HEK293T (cell line): ENCODE data around the gene KIF13A.

Source experiments
- CTCF ChIA-PET: fragments of 350-600 bp; formaldehyde crosslinking; extraction: SDS; loops from one replicate; lab custom pipeline; 2021; ENCODE audit warnings: antibody characterized with exemption, inconsistent platforms; lab: Yijun Ruan, JAX
- POLR2A ChIA-PET: fragments of 350-600 bp; formaldehyde crosslinking; extraction: SDS; loops from one replicate; lab custom pipeline; 2020; ENCODE audit warnings: antibody characterized with exemption, inconsistent platforms; lab: Yijun Ruan, JAX
- DNase-seq: peaks from one replicate; pipeline ENCODE4 v3.0.0; 2012; ENCODE audit warnings: mixed read lengths; ENCODE audit errors: extremely low spot score
- ARNT ChIP-seq: fragments of 450-650 bp; IDR thresholded peaks from 2 replicates; pipeline ENCODE4 v1.6.1; 2017; ENCODE audit warnings: mild to moderate bottlenecking
- BHLHE40 ChIP-seq: fragments of 450-650 bp; IDR thresholded peaks from 2 replicates; pipeline ENCODE4 v1.6.1; 2016; ENCODE audit warnings: mild to moderate bottlenecking, moderate library complexity, borderline replicate concordance
- CTBP1 ChIP-seq: fragments of 450-650 bp; IDR thresholded peaks from 2 replicates; pipeline ENCODE4 v1.6.1; 2016; ENCODE audit warnings: borderline replicate concordance
- ELF4 ChIP-seq: fragments of 450-650 bp; IDR thresholded peaks from 2 replicates; pipeline ENCODE4 v1.6.1; 2017; ENCODE audit warnings: antibody characterized with exemption
- FOXA1 ChIP-seq: fragments of 450-650 bp; IDR thresholded peaks from 2 replicates; pipeline ENCODE4 v1.6.1; 2016; ENCODE audit warnings: mild to moderate bottlenecking
- FOXK2 ChIP-seq: fragments of 450-650 bp; IDR thresholded peaks from 2 replicates; pipeline ENCODE4 v1.6.1; 2016; ENCODE audit warnings: mild to moderate bottlenecking
- FOXM1 ChIP-seq: fragments of 450-650 bp; IDR thresholded peaks from 2 replicates; pipeline ENCODE4 v1.6.1; 2017; ENCODE audit warnings: mild to moderate bottlenecking, borderline replicate concordance
- HDGF ChIP-seq: fragments of 450-650 bp; IDR thresholded peaks from 2 replicates; pipeline ENCODE4 v1.6.1; 2017; ENCODE audit warnings: antibody characterized with exemption, borderline replicate concordance
- L3MBTL2 ChIP-seq: fragments of 450-650 bp; conservative IDR thresholded peaks from 2 replicates; pipeline ENCODE4 v1.6.1; 2016; ENCODE audit warnings: mild to moderate bottlenecking
- LEF1 ChIP-seq: fragments of 450-650 bp; IDR thresholded peaks from 2 replicates; pipeline ENCODE4 v1.6.1; 2017; ENCODE audit warnings: mild to moderate bottlenecking, borderline replicate concordance
- NFRKB ChIP-seq: fragments of 450-650 bp; IDR thresholded peaks from 2 replicates; pipeline ENCODE4 v1.6.1; 2016; ENCODE audit warnings: mild to moderate bottlenecking, moderate library complexity
- SP1 ChIP-seq: fragments of 450-650 bp; IDR thresholded peaks from 2 replicates; pipeline ENCODE4 v1.6.1; 2017
- SUZ12 ChIP-seq: fragments of 450-650 bp; IDR thresholded peaks from 2 replicates; pipeline ENCODE4 v1.6.1; 2016; ENCODE audit warnings: mild to moderate bottlenecking
- TARDBP ChIP-seq: fragments of 450-650 bp; IDR thresholded peaks from 2 replicates; pipeline ENCODE4 v1.6.1; 2016
- ZNF384 ChIP-seq: fragments of 450-650 bp; IDR thresholded peaks from 2 replicates; pipeline ENCODE4 v1.6.1; 2016
- TF ChIP-seq, protein P1 (sequence below): fragments of 450-650 bp; IDR thresholded peaks from 2 replicates; pipeline ENCODE4 v1.6.1; 2016

Gene KIF13A

GRCh38 chr6:17988422-17988944 is 1.0 kb upstream of the KIF13A start:
- ChIA-PET CTCF (interaction anchor here (0.6 kb wide), 1 partner anchor 41 kb away, joined by 4 read pairs; no protein-coding TSS in a partner anchor), POLR2A (interaction anchor here (1.0 to 1.3 kb wide), 2 partner anchors 16 to 85 kb away, joined by 3 to 6 read pairs; no protein-coding TSS in a partner anchor)
- no peak for DNase-seq
- TF ChIP-seq L3MBTL2 (no peak; the same call in 1 of the 2 replicates), HDGF (no peak), LEF1 (no peak), SP1 (no peak), ELF4 (no peak), ARNT (no peak), TARDBP (no peak), CTBP1 (no peak), NFRKB (no peak), FOXM1 (no peak), FOXK2 (no peak)
- TF ChIP-seq, protein P1, sequence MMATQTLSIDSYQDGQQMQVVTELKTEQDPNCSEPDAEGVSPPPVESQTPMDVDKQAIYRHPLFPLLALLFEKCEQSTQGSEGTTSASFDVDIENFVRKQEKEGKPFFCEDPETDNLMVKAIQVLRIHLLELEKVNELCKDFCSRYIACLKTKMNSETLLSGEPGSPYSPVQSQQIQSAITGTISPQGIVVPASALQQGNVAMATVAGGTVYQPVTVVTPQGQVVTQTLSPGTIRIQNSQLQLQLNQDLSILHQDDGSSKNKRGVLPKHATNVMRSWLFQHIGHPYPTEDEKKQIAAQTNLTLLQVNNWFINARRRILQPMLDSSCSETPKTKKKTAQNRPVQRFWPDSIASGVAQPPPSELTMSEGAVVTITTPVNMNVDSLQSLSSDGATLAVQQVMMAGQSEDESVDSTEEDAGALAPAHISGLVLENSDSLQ, result no peak

GRCh38 chr6:17987697-17988421 is 424 bp upstream of the KIF13A start:
- POLR2A ChIA-PET, result interaction anchor here (0.8 to 1.3 kb wide), 7 partner anchors 9 to 128 kb away, joined by 3 to 6 read pairs (median 3); no protein-coding TSS in a partner anchor
- DNase-seq, result peak; percentile 77

DNA sequence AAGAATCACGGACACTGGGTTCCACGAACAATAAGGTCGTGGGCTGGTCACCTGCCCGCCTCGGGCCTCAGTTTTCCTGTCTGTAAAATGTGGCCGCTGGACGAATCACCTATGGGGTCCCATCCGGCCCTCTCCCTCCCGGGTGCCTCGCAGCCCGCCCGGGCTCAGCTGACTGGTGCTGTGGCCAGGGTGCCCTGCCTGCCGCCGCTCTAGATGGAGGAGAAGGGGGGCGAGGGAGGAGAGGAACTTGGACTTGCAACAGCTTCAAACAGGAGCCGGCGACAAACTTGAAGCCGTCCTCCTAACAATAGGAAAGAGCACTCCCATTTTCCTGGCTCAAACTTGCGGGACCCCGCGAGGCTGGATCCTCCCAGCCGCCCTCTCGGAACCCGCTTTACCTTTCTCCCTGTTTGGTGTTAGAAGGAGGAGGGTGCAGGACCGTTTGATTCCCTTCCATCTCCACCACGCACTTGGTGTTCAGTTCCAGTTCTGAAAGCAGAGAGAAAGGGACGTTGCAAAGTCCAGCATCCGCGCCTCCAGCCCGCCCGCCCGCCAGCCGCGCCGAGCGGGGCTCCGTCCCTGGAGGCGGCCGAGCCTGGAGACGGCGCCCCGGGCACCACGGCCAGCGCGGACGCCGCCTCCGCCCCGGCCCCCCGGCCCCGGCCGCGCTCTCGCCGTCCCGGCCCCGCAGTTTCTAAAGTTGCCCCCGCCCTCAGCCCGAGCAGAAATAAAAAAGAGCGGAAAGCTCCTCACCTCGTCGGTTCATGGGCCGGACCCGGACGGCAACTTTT is 584 bp downstream of the KIF13A start:
- peak; percentile 51 for DNase-seq
- ChIA-PET POLR2A (interaction anchor here (0.8 to 1.3 kb wide), 6 partner anchors 10 to 129 kb away, joined by 3 to 6 read pairs (median 4); no protein-coding TSS in a partner anchor), CTCF (interaction anchor here (0.6 to 0.8 kb wide), 2 partner anchors 52 to 154 kb away, joined by 3 read pairs; no protein-coding TSS in a partner anchor)
- TF ChIP-seq L3MBTL2, result no peak
- no peak for TF ChIP-seq ZNF384
- TF ChIP-seq TARDBP, result no peak
- no peak for TF ChIP-seq BHLHE40
- TF ChIP-seq NFRKB, result no peak
- TF ChIP-seq SP1, result no peak
- TF ChIP-seq HDGF, result no peak
- TF ChIP-seq FOXM1, result no peak
- TF ChIP-seq FOXK2, result no peak
- TF ChIP-seq CTBP1, result no peak
- no peak for TF ChIP-seq ARNT
- no peak for TF ChIP-seq ELF4

More at GRCh38 chr6:17987697-17988421, 424 bp upstream of the KIF13A start:
- CTCF ChIA-PET, result interaction anchor here (0.8 kb wide), 1 partner anchor 53 kb away, joined by 3 read pairs; no protein-coding TSS in a partner anchor
- no peak for TF ChIP-seq ARNT
- no peak for TF ChIP-seq L3MBTL2
- no peak for TF ChIP-seq CTBP1
- TF ChIP-seq FOXM1, result peak; percentile 56

- DNase-seq, result no peak
- CTCF ChIA-PET, result interaction anchor here (0.6 kb wide), 1 partner anchor 153 kb away, joined by 3 read pairs; no protein-coding TSS in a partner anchor
- POLR2A ChIA-PET, result no interaction called here
- no peak for TF ChIP-seq ARNT
- TF ChIP-seq BHLHE40, result no peak
- TF ChIP-seq TARDBP, result no peak
- no peak for TF ChIP-seq SUZ12
- TF ChIP-seq FOXM1, result no peak
- TF ChIP-seq ZNF384, result no peak
- no peak for TF ChIP-seq FOXK2
- no peak for TF ChIP-seq L3MBTL2
- TF ChIP-seq LEF1, result no peak
- TF ChIP-seq HDGF, result no peak
- TF ChIP-seq ELF4, result no peak
- no peak for TF ChIP-seq SP1
- no peak for TF ChIP-seq FOXA1
- TF ChIP-seq CTBP1, result no peak
- TF ChIP-seq, protein P1, result no peak
- no peak for TF ChIP-seq NFRKB
These were observed 1.3 kb downstream of the KIF13A start for GRCh38 chr6:17985934-17986655.

DNA sequence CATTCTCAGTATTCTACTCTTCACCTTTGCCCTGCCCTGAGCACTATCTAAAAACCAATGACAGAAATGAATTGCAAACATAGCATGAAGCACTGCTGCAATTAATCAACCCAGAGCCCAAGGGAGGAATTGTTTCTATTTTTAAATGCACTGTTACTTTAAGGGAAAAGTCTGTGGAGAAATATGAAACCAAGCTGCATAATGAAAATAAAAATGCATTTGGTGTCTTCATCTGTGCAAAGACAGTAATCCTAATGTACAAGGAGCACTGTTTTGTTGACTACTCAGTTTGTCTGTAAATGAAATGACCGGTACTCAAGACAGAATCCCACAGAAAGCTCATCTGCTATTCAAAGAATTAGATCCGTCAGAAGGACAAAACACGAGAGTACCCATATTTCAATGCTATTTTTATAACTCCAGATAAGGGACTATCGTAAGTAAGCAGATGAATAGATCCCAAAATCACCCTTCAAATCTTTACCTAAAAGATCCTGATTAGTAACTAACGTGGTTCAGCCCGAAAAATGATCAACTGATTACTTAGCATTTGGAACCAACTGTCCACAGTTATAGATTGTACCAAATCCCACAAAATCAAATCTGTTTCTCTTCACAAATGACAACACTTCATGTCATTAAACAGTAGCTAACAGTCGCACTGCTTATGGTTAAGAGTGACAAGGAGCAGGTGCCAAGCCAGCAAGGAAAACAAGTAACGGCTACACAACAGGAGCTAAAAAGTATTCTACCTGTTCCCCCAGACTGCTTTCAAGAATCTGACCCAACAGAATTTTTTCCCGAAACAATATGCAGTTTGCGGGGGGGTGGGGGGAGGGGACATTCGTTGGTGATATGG is 2.4 kb downstream of the KIF13A start:
- CTCF ChIA-PET, result interaction anchor here (0.7 kb wide), 1 partner anchor 97 kb away, joined by 7 read pairs; no protein-coding TSS in a partner anchor

More for the DNA sequence above, 2.4 kb downstream of the KIF13A start:
- TF ChIP-seq ELF4 (no peak), FOXM1 (no peak), SUZ12 (no peak), CTBP1 (no peak), ARNT (no peak), LEF1 (no peak), L3MBTL2 (no peak), NFRKB (no peak), SP1 (no peak), ZNF384 (no peak), BHLHE40 (no peak), FOXA1 (no peak), TARDBP (no peak), HDGF (no peak), FOXK2 (no peak)
- TF ChIP-seq, protein P1, result no peak
- POLR2A ChIA-PET, result no interaction called here
- no peak for DNase-seq
